ENCODE data around the gene EFHC1. TPM values are rescaled to one million over a fixed set of nuclear protein-coding genes. Genes with fewer than 3 reads are reported as not detected.

EFHC1 gene
- total RNA-seq, 1 donor from 2014 or later: 9.6 TPM

DNA sequence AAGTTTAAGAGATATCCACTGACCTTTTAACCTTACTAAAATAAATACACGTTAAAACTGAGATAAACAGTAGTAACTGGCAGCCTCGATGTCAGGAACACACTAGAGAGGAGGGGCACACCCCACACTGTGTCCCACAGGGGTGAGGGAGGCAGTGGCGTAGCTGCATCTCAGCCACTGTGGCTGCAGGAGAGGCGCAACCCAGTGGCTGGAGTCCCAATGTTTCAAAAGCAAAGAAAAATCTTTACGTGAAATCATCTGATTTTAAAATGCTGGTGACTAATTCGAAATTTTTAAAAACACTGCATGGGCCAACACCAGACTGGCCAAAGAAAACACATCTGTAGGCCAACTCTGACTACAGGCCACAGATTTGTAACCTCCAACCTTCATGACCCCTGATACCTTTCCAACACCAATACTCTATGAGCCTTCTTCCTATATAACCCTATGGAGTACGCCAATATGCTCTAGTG, 102.0 kb downstream of the EFHC1 start:
- Mint-ChIP-seq H3K9me3 (ENCODE audit: low read depth) (no peaks in the 10 kb centered on the region), H3K4me1 (ENCODE audit: low read depth) (peaks cover 90% of the 10 kb centered on the region), H3K4me3 (ENCODE audit: unreplicated experiment) (peak overlapping the region; percentile 45), H3K27me3 (ENCODE audit: low read depth) (no peaks in the 10 kb centered on the region), H3K36me3 (ENCODE audit: low read depth) (peaks cover 28% of the 10 kb centered on the region), H3K27ac (ENCODE audit: unreplicated experiment) (peak overlapping the region; percentile 98)
- TF ChIP-seq, protein P1, sequence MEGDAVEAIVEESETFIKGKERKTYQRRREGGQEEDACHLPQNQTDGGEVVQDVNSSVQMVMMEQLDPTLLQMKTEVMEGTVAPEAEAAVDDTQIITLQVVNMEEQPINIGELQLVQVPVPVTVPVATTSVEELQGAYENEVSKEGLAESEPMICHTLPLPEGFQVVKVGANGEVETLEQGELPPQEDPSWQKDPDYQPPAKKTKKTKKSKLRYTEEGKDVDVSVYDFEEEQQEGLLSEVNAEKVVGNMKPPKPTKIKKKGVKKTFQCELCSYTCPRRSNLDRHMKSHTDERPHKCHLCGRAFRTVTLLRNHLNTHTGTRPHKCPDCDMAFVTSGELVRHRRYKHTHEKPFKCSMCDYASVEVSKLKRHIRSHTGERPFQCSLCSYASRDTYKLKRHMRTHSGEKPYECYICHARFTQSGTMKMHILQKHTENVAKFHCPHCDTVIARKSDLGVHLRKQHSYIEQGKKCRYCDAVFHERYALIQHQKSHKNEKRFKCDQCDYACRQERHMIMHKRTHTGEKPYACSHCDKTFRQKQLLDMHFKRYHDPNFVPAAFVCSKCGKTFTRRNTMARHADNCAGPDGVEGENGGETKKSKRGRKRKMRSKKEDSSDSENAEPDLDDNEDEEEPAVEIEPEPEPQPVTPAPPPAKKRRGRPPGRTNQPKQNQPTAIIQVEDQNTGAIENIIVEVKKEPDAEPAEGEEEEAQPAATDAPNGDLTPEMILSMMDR (IDR thresholded peaks at IDR 0.05): peak; percentile 50
- no peak for DNase-seq (ENCODE audit: low spot score)

DNA sequence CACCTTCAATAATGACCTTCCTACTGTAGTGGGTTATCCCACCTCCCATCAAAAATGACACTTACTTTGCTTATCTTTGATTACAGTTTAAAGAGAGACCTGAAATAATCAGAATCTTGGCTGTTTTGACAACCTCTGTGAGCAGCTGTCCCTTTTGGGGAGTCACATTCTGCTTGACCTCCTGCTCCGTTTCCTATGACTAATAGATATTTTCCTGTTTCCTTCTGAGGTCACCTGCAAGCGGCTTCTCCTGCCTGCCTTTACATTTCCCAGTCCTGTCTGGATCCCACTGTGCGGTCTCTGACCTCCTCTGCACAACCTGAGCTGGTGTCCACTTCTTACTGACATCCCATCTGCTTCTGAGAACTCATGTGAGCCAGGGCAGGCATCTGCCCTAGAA, 102.5 kb downstream of the EFHC1 start:
- TF ChIP-seq, protein P1 (IDR thresholded peaks at IDR 0.05): no peak
- peak overlapping the region; percentile 98 for H3K27ac Mint-ChIP-seq (ENCODE audit: unreplicated experiment)
- H3K36me3 Mint-ChIP-seq (ENCODE audit: low read depth): peaks cover 28% of the 10 kb centered on the region
- no peak for DNase-seq (ENCODE audit: low spot score)
- H3K9me3 Mint-ChIP-seq (ENCODE audit: low read depth): no peaks in the 10 kb centered on the region
- H3K4me3 Mint-ChIP-seq (ENCODE audit: unreplicated experiment): no peak overlapping the region
- no peaks in the 10 kb centered on the region for H3K27me3 Mint-ChIP-seq (ENCODE audit: low read depth)
- H3K4me1 Mint-ChIP-seq (ENCODE audit: low read depth): peaks cover 85% of the 10 kb centered on the region

DNA sequence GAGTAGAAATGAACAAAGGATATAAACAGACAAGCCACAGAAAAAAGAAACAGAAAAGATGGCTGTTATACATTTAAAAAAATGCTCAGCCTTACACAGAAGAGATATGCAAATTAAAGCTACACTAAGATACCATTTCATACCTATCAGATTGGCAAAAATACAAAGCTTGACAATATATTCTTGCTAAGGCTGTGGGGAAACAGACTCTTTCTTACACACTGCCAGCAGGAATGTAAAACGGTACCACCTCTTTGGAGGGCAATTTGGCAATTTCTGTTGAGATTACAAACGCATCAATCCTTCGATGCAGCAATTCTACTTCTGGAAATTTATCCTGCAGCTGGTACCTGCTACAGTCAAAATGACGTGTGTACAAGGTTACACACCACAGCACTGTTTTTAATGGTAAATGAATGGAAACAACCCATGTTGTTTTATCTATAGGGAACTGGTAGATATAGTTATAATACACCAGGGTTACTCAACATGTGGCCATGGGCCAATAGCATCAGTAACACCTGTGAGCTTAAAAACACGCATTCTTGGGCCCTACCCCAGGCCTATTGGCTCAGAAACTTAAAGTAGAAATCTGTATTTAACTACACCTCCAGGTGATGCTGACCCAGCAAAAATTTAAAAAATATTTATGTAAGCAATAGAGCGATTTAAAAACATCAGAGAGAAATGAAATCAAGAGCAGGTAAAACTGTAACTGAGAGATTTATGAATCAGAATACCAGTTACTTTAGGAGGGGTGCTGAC, 103.4 kb downstream of the EFHC1 start:
- no peak overlapping the region for H3K4me3 Mint-ChIP-seq (ENCODE audit: unreplicated experiment)
- TF ChIP-seq, protein P1 (IDR thresholded peaks at IDR 0.05): no peak
- H3K36me3 Mint-ChIP-seq (ENCODE audit: low read depth): peaks cover 22% of the 10 kb centered on the region
- H3K27ac Mint-ChIP-seq (ENCODE audit: unreplicated experiment): peak overlapping the region; percentile 98
- DNase-seq (ENCODE audit: low spot score): no peak
- H3K27me3 Mint-ChIP-seq (ENCODE audit: low read depth): no peaks in the 10 kb centered on the region
- H3K4me1 Mint-ChIP-seq (ENCODE audit: low read depth): peaks cover 76% of the 10 kb centered on the region
- no peaks in the 10 kb centered on the region for H3K9me3 Mint-ChIP-seq (ENCODE audit: low read depth)

DNA sequence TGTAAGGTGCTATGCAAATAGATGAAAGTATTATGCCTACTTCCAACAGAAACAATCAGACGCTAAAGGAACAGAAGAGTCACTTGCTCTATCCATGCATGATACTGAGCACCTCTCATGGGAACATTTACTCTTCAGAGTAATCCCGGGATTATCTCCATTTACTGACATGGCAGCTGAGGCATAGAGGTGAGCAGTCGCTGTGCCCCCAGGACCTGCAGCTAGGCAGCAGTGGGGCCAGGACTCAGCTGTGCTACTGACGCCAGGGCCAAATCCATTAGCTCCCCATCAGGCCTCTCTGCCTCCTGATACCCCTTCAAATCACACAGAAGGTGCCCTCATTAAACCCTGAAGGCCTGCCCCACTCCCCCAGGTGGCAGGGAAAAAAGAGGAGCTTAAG, 104.8 kb downstream of the EFHC1 start:
- Mint-ChIP-seq H3K9me3 (ENCODE audit: low read depth) (no peaks in the 10 kb centered on the region), H3K27ac (ENCODE audit: unreplicated experiment) (peak overlapping the region; percentile 61), H3K4me3 (ENCODE audit: unreplicated experiment) (no peak overlapping the region), H3K36me3 (ENCODE audit: low read depth) (peaks cover 11% of the 10 kb centered on the region), H3K27me3 (ENCODE audit: low read depth) (no peaks in the 10 kb centered on the region), H3K4me1 (ENCODE audit: low read depth) (peaks cover 63% of the 10 kb centered on the region)
- no peak for DNase-seq (ENCODE audit: low spot score)
- TF ChIP-seq, protein P1 (IDR thresholded peaks at IDR 0.05): no peak

DNA sequence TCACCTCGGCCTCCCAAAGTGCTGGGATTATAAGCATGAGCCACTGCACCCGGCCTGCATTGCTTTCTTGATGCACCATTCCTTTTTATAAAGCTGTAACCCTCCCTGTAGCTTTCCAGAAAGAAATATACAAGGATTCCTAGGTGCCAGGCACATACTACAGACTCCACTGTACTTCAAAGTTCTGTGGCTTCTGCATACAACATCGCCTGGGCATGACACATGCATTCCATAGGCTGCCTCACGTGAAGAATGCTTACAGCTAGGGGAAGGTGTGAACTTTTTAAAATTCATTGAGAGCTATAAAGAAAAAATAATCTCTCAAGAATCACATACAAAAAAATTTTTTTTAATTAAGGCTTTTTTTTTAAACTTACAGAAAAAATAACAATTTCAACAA, 106.5 kb downstream of the EFHC1 start:
- H3K4me1 Mint-ChIP-seq (ENCODE audit: low read depth): peaks cover 62% of the 10 kb centered on the region
- H3K27ac Mint-ChIP-seq (ENCODE audit: unreplicated experiment): peak overlapping the region; percentile 54
- H3K4me3 Mint-ChIP-seq (ENCODE audit: unreplicated experiment): no peak overlapping the region
- no peaks in the 10 kb centered on the region for H3K9me3 Mint-ChIP-seq (ENCODE audit: low read depth)
- TF ChIP-seq, protein P1 (IDR thresholded peaks at IDR 0.05): no peak
- no peaks in the 10 kb centered on the region for H3K27me3 Mint-ChIP-seq (ENCODE audit: low read depth)
- H3K36me3 Mint-ChIP-seq (ENCODE audit: low read depth): peaks cover 9% of the 10 kb centered on the region
- no peak for DNase-seq (ENCODE audit: low spot score)
